ENCODE data around the gene RUNX3.

DNA sequence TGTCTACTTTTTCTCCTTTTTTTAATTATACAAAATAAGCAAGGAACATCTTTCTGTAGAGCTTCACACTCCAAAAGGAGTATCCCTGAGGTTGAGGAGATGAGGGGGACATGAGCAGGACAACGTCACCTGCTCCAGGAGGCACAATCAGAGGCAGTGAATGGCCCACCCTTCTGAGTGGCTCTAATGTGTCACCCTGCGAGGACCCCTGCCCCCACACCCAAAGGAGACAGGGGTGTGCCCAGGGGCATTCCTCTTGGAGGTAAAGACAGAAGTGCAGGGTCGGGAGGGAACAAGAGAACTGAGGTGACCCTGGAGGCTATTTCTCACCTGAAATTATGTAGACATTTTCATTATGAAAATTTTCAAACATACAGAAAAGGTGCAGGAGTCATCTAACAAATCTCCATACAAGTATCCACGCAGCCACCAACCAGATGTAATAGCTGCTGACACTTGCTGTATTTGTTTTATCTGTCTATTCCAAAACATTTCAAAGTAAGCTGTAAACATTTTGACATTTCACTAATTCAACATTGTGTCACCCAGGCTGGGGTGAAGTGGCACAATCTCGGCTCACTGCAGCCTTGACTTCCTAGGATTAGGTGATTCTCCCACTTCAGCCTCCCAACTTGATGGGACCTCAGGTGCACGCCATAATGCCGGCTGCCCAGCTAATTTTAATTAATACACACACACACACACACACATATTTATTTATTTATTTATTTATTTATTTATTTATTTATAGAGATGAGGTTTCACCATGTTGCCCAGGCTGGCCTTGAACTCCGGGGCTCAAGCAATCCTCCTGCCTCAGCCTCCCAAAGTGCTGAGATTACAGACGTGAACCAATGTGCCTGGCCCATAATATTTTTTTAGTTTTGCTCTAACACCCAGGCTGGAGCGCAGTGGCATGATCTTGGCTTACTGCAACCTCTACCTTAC, 70.7 kb downstream of the RUNX3 start:
- TF ChIP-seq, protein P1, sequence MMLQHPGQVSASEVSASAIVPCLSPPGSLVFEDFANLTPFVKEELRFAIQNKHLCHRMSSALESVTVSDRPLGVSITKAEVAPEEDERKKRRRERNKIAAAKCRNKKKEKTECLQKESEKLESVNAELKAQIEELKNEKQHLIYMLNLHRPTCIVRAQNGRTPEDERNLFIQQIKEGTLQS (IDR thresholded peaks at IDR 0.05): no peak
- TF ChIP-seq ZFX (IDR thresholded peaks at IDR 0.05) (no peak), FOSL1 (IDR thresholded peaks at IDR 0.05; ENCODE audit: low read depth) (no peak), EZH2 (IDR thresholded peaks at IDR 0.05) (no peak)
- TF ChIP-seq, protein P2, sequence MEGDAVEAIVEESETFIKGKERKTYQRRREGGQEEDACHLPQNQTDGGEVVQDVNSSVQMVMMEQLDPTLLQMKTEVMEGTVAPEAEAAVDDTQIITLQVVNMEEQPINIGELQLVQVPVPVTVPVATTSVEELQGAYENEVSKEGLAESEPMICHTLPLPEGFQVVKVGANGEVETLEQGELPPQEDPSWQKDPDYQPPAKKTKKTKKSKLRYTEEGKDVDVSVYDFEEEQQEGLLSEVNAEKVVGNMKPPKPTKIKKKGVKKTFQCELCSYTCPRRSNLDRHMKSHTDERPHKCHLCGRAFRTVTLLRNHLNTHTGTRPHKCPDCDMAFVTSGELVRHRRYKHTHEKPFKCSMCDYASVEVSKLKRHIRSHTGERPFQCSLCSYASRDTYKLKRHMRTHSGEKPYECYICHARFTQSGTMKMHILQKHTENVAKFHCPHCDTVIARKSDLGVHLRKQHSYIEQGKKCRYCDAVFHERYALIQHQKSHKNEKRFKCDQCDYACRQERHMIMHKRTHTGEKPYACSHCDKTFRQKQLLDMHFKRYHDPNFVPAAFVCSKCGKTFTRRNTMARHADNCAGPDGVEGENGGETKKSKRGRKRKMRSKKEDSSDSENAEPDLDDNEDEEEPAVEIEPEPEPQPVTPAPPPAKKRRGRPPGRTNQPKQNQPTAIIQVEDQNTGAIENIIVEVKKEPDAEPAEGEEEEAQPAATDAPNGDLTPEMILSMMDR (IDR thresholded peaks at IDR 0.05 in 2 of 3, conservative IDR thresholded peaks at IDR 0.05 in 1 of 3; ENCODE audit: borderline replicate concordance in 1 of 3, insufficient read depth in 1 of 3, low read depth in 2 of 3, low read length in 2 of 3): no peak
